H1 (cell line): ENCODE measurements around the gene TEX29. TPM values are rescaled to one million over a fixed set of nuclear protein-coding genes. Genes with fewer than 3 reads are reported as not detected.

Experiments used
- CTCF ChIA-PET: fragments of 300-600 bp; sonication (Branson Sonifier 250); formaldehyde crosslinking; loops from one replicate; lab custom pipeline; 2021; ENCODE audit not compliant: partially characterized antibody; lab: Charles Lee
- POLR2A ChIA-PET: fragments of 300-600 bp; sonication (Branson Sonifier 250); formaldehyde crosslinking; loops from one replicate; lab custom pipeline; 2021; ENCODE audit warnings: inconsistent platforms; ENCODE audit not compliant: partially characterized antibody; lab: Charles Lee
- DNase-seq, 2 experiments: peaks; one replicate each; pipeline versions ENCODE4 v3.0.0 to v3.0.0-alpha.2; 2010 to 2022; ENCODE audit warnings: low spot score in 2 of 2, low read depth in 1 of 2, mixed read lengths in 1 of 2
- FAIRE-seq: peaks from 2 replicates; lab custom pipeline; 2011; peaks lifted over from hg19 to GRCh38; lab: Jason Lieb, UNC
- H2AFZ ChIP-seq: 2 replicates; pipeline ENCODE4 v1.8.1; 2012; ENCODE audit warnings: low read length, inconsistent platforms
- H2AK5ac ChIP-seq: 2 replicates; pipeline ENCODE4 v1.6.1; 2013; ENCODE audit warnings: low read depth, low read length
- H2BK120ac ChIP-seq: replicated peaks from 2 replicates; pipeline ENCODE3; 2013; ENCODE audit warnings: low read depth, low read length, inconsistent platforms
- H2BK12ac ChIP-seq: 2 replicates; pipeline ENCODE4 v1.6.1; 2013; ENCODE audit warnings: low read depth, low read length
- H2BK15ac ChIP-seq: 2 replicates; pipeline ENCODE4 v1.6.1; 2013; ENCODE audit warnings: low read length
- H2BK20ac ChIP-seq: 2 replicates; pipeline ENCODE4 v1.6.1; 2013; ENCODE audit warnings: low read length
- H2BK5ac ChIP-seq: 2 replicates; pipeline ENCODE4 v1.6.1; 2013; ENCODE audit warnings: low read depth, low read length
- H3K14ac ChIP-seq: 2 replicates; pipeline ENCODE4 v1.6.1; 2013; ENCODE audit warnings: inconsistent platforms; ENCODE audit not compliant: insufficient read length
- H3K18ac ChIP-seq: 2 replicates; pipeline ENCODE4 v1.6.1; 2013; ENCODE audit warnings: low read length; ENCODE audit errors: extremely low read depth
- H3K23ac ChIP-seq: 2 replicates; pipeline ENCODE4 v1.6.1; 2013; ENCODE audit warnings: inconsistent platforms; ENCODE audit not compliant: insufficient read length
- H3K23me2 ChIP-seq: 2 replicates; pipeline ENCODE4 v1.6.1; 2013; ENCODE audit warnings: low read depth, low read length
- H3K27ac ChIP-seq: 2 replicates; pipeline ENCODE4 v1.6.1; 2011; ENCODE audit warnings: low read depth, low read length, inconsistent platforms
- H3K27me3 ChIP-seq, 4 experiments: replicated peaks in 1 of 4; 1 replicate in 1 of 4; 2 replicates in 3 of 4; pipeline versions ENCODE4 v1.6.1 to v1.8.1; 2011 to 2013; ENCODE audit warnings: low read length in 3 of 4, mild to moderate bottlenecking in 3 of 4, inconsistent platforms in 2 of 4, mixed read lengths in 2 of 4, moderate library complexity in 1 of 4; ENCODE audit not compliant: control insufficient read depth in 3 of 4, insufficient read depth in 3 of 4; ENCODE audit errors: extremely low read depth in 1 of 4
- H3K36me3 ChIP-seq, 4 experiments: 2 replicates each; pipeline versions ENCODE4 v1.6.1 to v1.8.1; 2011 to 2013; ENCODE audit warnings: mild to moderate bottlenecking in 4 of 4, low read length in 3 of 4, moderate library complexity in 2 of 4, control low read depth in 1 of 4, inconsistent platforms in 1 of 4; ENCODE audit not compliant: insufficient read depth in 4 of 4, control insufficient read depth in 2 of 4
- H3K4ac ChIP-seq: replicated peaks from 2 replicates; pipeline ENCODE3; 2013; ENCODE audit warnings: low read length, low read depth, mixed read lengths, inconsistent platforms; ENCODE audit not compliant: insufficient read length
- H3K4me1 ChIP-seq, 4 experiments: replicated peaks in 1 of 4; 1 replicate in 1 of 4; 2 replicates in 3 of 4; pipeline versions ENCODE4 v1.6.1 to v1.8.1; 2011 to 2013; ENCODE audit warnings: low read length in 3 of 4, inconsistent platforms in 2 of 4, mixed read lengths in 1 of 4; ENCODE audit not compliant: insufficient read depth in 4 of 4, control insufficient read depth in 3 of 4
- H3K4me2 ChIP-seq, 2 experiments: 2 replicates each; pipeline versions ENCODE4 v1.6.1 to v1.8.1; 2011 to 2013; ENCODE audit warnings: low read depth in 2 of 2, low read length in 2 of 2, control low read depth in 1 of 2, inconsistent platforms in 1 of 2, mild to moderate bottlenecking in 1 of 2; ENCODE audit not compliant: insufficient read depth in 1 of 2
- H3K4me3 ChIP-seq, 4 experiments: fragments of 200-600, 300-600 bp in 1 of 4; sonication (generic), shearing (Covaris generic), sonication (Bioruptor Twin) in 1 of 4; 2 replicates each; pipeline versions ENCODE4 v1.5.1 to v1.8.1; 2011 to 2016; ENCODE audit warnings: low read length in 4 of 4, low read depth in 3 of 4, control low read depth in 2 of 4, inconsistent platforms in 2 of 4, mild to moderate bottlenecking in 2 of 4, mixed read lengths in 1 of 4, moderate library complexity in 1 of 4; ENCODE audit not compliant: insufficient read depth in 2 of 4; ENCODE audit errors: extremely low read depth in 1 of 4
- H3K56ac ChIP-seq: replicated peaks from 2 replicates; pipeline ENCODE3; 2013; ENCODE audit warnings: low read depth, mild to moderate bottlenecking, mixed read lengths, low read length, inconsistent platforms; ENCODE audit not compliant: insufficient read length
- H3K79me1 ChIP-seq: 2 replicates; pipeline ENCODE4 v1.6.1; 2013; ENCODE audit warnings: low read depth, low read length, control low read depth
- H3K79me2 ChIP-seq, 2 experiments: 2 replicates each; pipeline versions ENCODE4 v1.6.1 to v1.8.1; 2012 to 2013; ENCODE audit warnings: low read length in 2 of 2, mild to moderate bottlenecking in 2 of 2, inconsistent platforms in 1 of 2; ENCODE audit not compliant: insufficient read depth in 2 of 2, control insufficient read depth in 1 of 2
- H3K9ac ChIP-seq, 4 experiments: replicated peaks in 1 of 4; 1 replicate in 1 of 4; 2 replicates in 3 of 4; pipeline versions ENCODE4 v1.6.1 to v1.8.1; 2011 to 2013; ENCODE audit warnings: low read depth in 3 of 4, low read length in 3 of 4, control low read depth in 2 of 4, mild to moderate bottlenecking in 2 of 4, moderate library complexity in 2 of 4, inconsistent platforms in 1 of 4; ENCODE audit errors: extremely low read depth in 1 of 4
- H3K9me3 ChIP-seq, 2 experiments: 2 replicates each; pipeline versions ENCODE4 v1.6.1 to v1.8.1; 2012 to 2013; ENCODE audit warnings: mild to moderate bottlenecking in 2 of 2, moderate library complexity in 2 of 2, control low read depth in 1 of 2, inconsistent platforms in 1 of 2, low read depth in 1 of 2, low read length in 1 of 2, mixed read lengths in 1 of 2; ENCODE audit not compliant: insufficient read depth in 2 of 2
- H4K20me1 ChIP-seq, 2 experiments: replicated peaks in 1 of 2; 2 replicates each; pipeline versions ENCODE3 to v1.8.1; 2011 to 2013; ENCODE audit warnings: inconsistent platforms in 2 of 2, low read length in 2 of 2, mild to moderate bottlenecking in 1 of 2; ENCODE audit not compliant: insufficient read depth in 2 of 2, control insufficient read depth in 1 of 2
- H4K5ac ChIP-seq: 2 replicates; pipeline ENCODE4 v1.6.1; 2013; ENCODE audit warnings: low read length, low read depth, mixed read lengths, inconsistent platforms; ENCODE audit not compliant: insufficient read length
- H4K8ac ChIP-seq: 2 replicates; pipeline ENCODE4 v1.8.0; 2013; ENCODE audit warnings: mild to moderate bottlenecking, moderate library complexity, low read length, inconsistent platforms; ENCODE audit not compliant: insufficient read depth; ENCODE audit errors: extremely low read depth
- H4K91ac ChIP-seq: replicated peaks from 2 replicates; pipeline ENCODE3; 2013; ENCODE audit warnings: low read length, mixed read lengths, inconsistent platforms; ENCODE audit not compliant: insufficient read length
- CHD1 ChIP-seq: IDR thresholded peaks from 2 replicates; pipeline ENCODE4 v1.6.1; 2012; ENCODE audit warnings: low read depth, low read length, improper control_type of control experiment
- NANOG ChIP-seq: IDR thresholded peaks from 2 replicates; pipeline ENCODE4 v1.6.1; 2011; ENCODE audit warnings: low read length, low read depth, mild to moderate bottlenecking, inconsistent platforms; ENCODE audit not compliant: insufficient read depth, poor library complexity, severe bottlenecking
- SP2 ChIP-seq: IDR thresholded peaks from 2 replicates; pipeline ENCODE4 v1.6.1; 2012; ENCODE audit warnings: mild to moderate bottlenecking, low read length, inconsistent platforms
- TAF7 ChIP-seq: optimal IDR thresholded peaks from 2 replicates; pipeline ENCODE3; 2011; ENCODE audit warnings: low read depth, mild to moderate bottlenecking, inconsistent platforms, low read length, moderate library complexity, borderline replicate concordance
- WGBS, 2 experiments: shearing (Covaris generic) in 1 of 2; methylation state at CpG; one replicate each; pipeline versions ENCODE4 v1.1.6 to v1.1.7; 2013 to 2015; ENCODE audit warnings: low lambda C conversion rate in 2 of 2, mixed read lengths in 2 of 2, inconsistent platforms in 1 of 2, low coverage in 1 of 2, missing lambda C conversion rate in 1 of 2; ENCODE audit not compliant: insufficient replicate concordance in 2 of 2, insufficient coverage in 1 of 2, insufficient read length in 1 of 2; ENCODE audit errors: extremely low coverage in 1 of 2, missing lambda C conversion rate in 1 of 2; 5-methylcytosine and 5-hydroxymethylcytosine counted together
- polyA plus RNA-seq, 7 experiments: library from polyadenylated mRNA; depleted of rRNA in 3 of 7; stranded (reverse) in 5 of 7; unstranded in 2 of 7; fragments of >200 nt in 5 of 7; fragments of 200-250 nt in 2 of 7; gene quantifications; 1 replicate in 5 of 7; 2 replicates in 1 of 7; 4 replicates in 1 of 7; pipeline versions ENCODE4 v1.2.1 to v1.2.3, GENCODE V29; 2011 to 2013; ENCODE audit warnings: missing spikeins in 2 of 7, mixed read lengths in 2 of 7
- total RNA-seq: library from RNA; stranded (reverse); fragmentation: NEBNext Ultra II Directional; extraction: Animal tissue kit (Norgen Biotek cat#: 25700); gene quantifications from 2 replicates; pipeline ENCODE4 v1.2.1, GENCODE V29; 2021

The TEX29 gene
- total and polyA plus RNA-seq, 2 of the 8 experiments (the other 6 are each of a cell fraction or from before 2014, with no cell fraction given) = 0.08 TPM; not detected in 1

DNA sequence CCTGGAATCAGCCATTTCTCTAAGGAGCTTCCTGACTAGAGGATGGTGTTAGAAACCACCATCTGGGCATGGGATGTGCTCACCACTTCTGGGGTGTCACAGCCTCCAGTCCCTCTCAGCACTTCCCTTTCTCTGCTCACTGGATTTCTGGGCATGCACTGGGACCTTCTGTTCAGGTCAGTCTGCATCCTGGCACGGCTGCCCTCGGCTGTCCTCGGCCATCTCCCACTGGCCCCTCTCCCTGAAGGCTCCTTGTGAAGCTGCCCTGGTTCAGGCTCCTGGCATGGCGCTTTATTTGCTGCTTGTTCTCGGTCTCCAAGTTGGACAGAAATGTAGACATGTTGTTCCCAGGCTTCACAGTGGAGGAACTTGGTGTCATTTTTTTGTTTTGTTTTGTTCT lies 60.0 kb downstream of the TEX29 start:
- POLR2A ChIA-PET = no interaction called here
- Histone ChIP-seq H3K4ac (no peak overlapping the region), H2BK120ac (no peak overlapping the region), H4K91ac (no peak overlapping the region), H3K27ac (no peak overlapping the region), H4K8ac (no peak overlapping the region), H2AK5ac (no peak overlapping the region), H3K18ac (no peak overlapping the region), H3K4me1 (no peaks in the 10 kb centered on the region), H3K23me2 (0 out of 2 replicates have a peak, but pooled peaks cover 5% of the 10 kb centered on the region), H3K27me3 (no peaks in the 10 kb centered on the region), H3K9me3 (peaks cover 3 to 9% of the 10 kb centered on the region in 2 experiments; a peak in 2 of 4 replicates), H3K9ac (no peak overlapping the region), H2BK5ac (no peak overlapping the region), H2BK12ac (no peak overlapping the region), H2BK20ac (no peak overlapping the region), H3K4me2 (no peak overlapping the region), H3K14ac (no peak overlapping the region), H3K36me3 (no peaks in the 10 kb centered on the region), H3K4me3 (no peak overlapping the region), H4K20me1 (peaks cover 0 to 3% of the 10 kb centered on the region in 2 experiments), H4K5ac (no peak overlapping the region), H3K79me2 (no peaks in the 10 kb centered on the region), H2BK15ac (no peak overlapping the region), H3K79me1 (peaks cover 3% of the 10 kb centered on the region; the same call in 1 of the 2 replicates), H2AFZ (no peak overlapping the region), H3K56ac (no peak overlapping the region), H3K23ac (no peak overlapping the region)
- TF ChIP-seq NANOG (no peak), SP2 (no peak), TAF7 (no peak), CHD1 (no peak)
- CTCF ChIA-PET = no interaction called here
- DNase-seq = no peak
- WGBS, 2 experiments = 68% methylated on average over 5 of the region's 5 CpGs; no CpG with 5 or more reads in 1 of the 2 experiments
- no peak for FAIRE-seq
